Muscle layer of colon (tissue), 2 donors: Measurements from ENCODE around the gene ZBTB14.

Source experiments
- H3K27ac ChIP-seq: one replicate; pipeline ENCODE4 v1.7.0; 2013; ENCODE audit warnings: low read depth, mild to moderate bottlenecking, low read length, moderate library complexity
- H3K27me3 ChIP-seq, 2 donors: one replicate each; pipeline ENCODE4 v1.7.0; 2013; ENCODE audit warnings: low read length in 2 of 2, mild to moderate bottlenecking in 2 of 2; ENCODE audit not compliant: insufficient read depth in 2 of 2, control insufficient read depth in 1 of 2
- H3K36me3 ChIP-seq: one replicate; pipeline ENCODE4 v1.7.0; 2013; ENCODE audit warnings: mild to moderate bottlenecking, low read length; ENCODE audit not compliant: insufficient read depth
- H3K4me1 ChIP-seq: one replicate; pipeline ENCODE4 v1.7.0; 2013; ENCODE audit warnings: mild to moderate bottlenecking, low read length; ENCODE audit not compliant: insufficient read depth
- H3K4me3 ChIP-seq, 2 donors: one replicate each; pipeline ENCODE4 v1.7.0; 2013; ENCODE audit warnings: low read length in 2 of 2, low read depth in 1 of 2, mild to moderate bottlenecking in 1 of 2, moderate library complexity in 1 of 2
- H3K9ac ChIP-seq: one replicate; pipeline ENCODE4 v1.7.0; 2013; ENCODE audit warnings: low read length
- H3K9me3 ChIP-seq: one replicate; pipeline ENCODE4 v1.7.0; 2013; ENCODE audit warnings: mild to moderate bottlenecking, low read length
- donor health status: abdominal sarcoma.
- donor health status: Adenocarcinoma of cecum.

The ZBTB14 gene

GRCh38 chr18:5286525-5286924 lies 9.0 kb downstream of the ZBTB14 start:
- H3K9ac ChIP-seq: no peak overlapping the region

GRCh38 chr18:5285326-5285725 lies 10.2 kb downstream of the ZBTB14 start:
- Histone ChIP-seq H3K27ac (no peak overlapping the region), H3K27me3 (no peaks in the 10 kb centered on the region), H3K4me3 (no peak overlapping the region), H3K9me3 (no peaks in the 10 kb centered on the region), H3K4me1 (no peaks in the 10 kb centered on the region), H3K36me3 (peaks cover 1% of the 10 kb centered on the region), H3K9ac (no peak overlapping the region)

More at GRCh38 chr18:5286525-5286924, 9.0 kb downstream of the ZBTB14 start:
- no peak overlapping the region for H3K27ac ChIP-seq
- no peak overlapping the region for H3K4me3 ChIP-seq
- H3K9me3 ChIP-seq: no peaks in the 10 kb centered on the region
- no peaks in the 10 kb centered on the region for H3K4me1 ChIP-seq
- H3K36me3 ChIP-seq: peaks cover 13% of the 10 kb centered on the region
- no peaks in the 10 kb centered on the region for H3K27me3 ChIP-seq

GRCh38 chr18:5284808-5285207 lies 10.7 kb downstream of the ZBTB14 start:
- no peaks in the 10 kb centered on the region for H3K36me3 ChIP-seq
- no peaks in the 10 kb centered on the region for H3K9me3 ChIP-seq
- H3K27me3 ChIP-seq: no peaks in the 10 kb centered on the region
- H3K27ac ChIP-seq: no peak overlapping the region
- H3K4me3 ChIP-seq: no peak overlapping the region
- no peak overlapping the region for H3K9ac ChIP-seq
- H3K4me1 ChIP-seq: no peaks in the 10 kb centered on the region

- Histone ChIP-seq H3K27ac (no peak overlapping the region), H3K4me1 (no peaks in the 10 kb centered on the region), H3K27me3 (no peaks in the 10 kb centered on the region), H3K4me3 (no peak overlapping the region), H3K36me3 (no peaks in the 10 kb centered on the region), H3K9me3 (no peaks in the 10 kb centered on the region), H3K9ac (no peak overlapping the region)
These were observed 12.8 kb downstream of the ZBTB14 start for GRCh38 chr18:5282770-5283169.

- Histone ChIP-seq H3K4me1 (no peaks in the 10 kb centered on the region), H3K9ac (no peak overlapping the region), H3K4me3 (no peak overlapping the region), H3K27ac (no peak overlapping the region), H3K36me3 (no peaks in the 10 kb centered on the region), H3K27me3 (no peaks in the 10 kb centered on the region), H3K9me3 (no peaks in the 10 kb centered on the region)
These were observed 18.6 kb downstream of the ZBTB14 start for GRCh38 chr18:5276947-5277346.

- no peak overlapping the region for H3K27ac ChIP-seq
- no peak overlapping the region for H3K4me3 ChIP-seq
- no peaks in the 10 kb centered on the region for H3K4me1 ChIP-seq
- no peaks in the 10 kb centered on the region for H3K36me3 ChIP-seq
- H3K9ac ChIP-seq: no peak overlapping the region
- H3K27me3 ChIP-seq: no peaks in the 10 kb centered on the region
- H3K9me3 ChIP-seq: no peaks in the 10 kb centered on the region
These were observed 19.7 kb downstream of the ZBTB14 start for GRCh38 chr18:5275872-5276271.

GRCh38 chr18:5268874-5269273 lies 26.7 kb downstream of the ZBTB14 start:
- H3K4me3 ChIP-seq: no peak overlapping the region
- H3K9me3 ChIP-seq: no peaks in the 10 kb centered on the region
- no peak overlapping the region for H3K9ac ChIP-seq
- H3K4me1 ChIP-seq: no peaks in the 10 kb centered on the region
- no peak overlapping the region for H3K27ac ChIP-seq
- H3K27me3 ChIP-seq: no peaks in the 10 kb centered on the region
- no peaks in the 10 kb centered on the region for H3K36me3 ChIP-seq

- no peak overlapping the region for H3K9ac ChIP-seq
- H3K27ac ChIP-seq: no peak overlapping the region
- H3K4me1 ChIP-seq: no peaks in the 10 kb centered on the region
- no peaks in the 10 kb centered on the region for H3K36me3 ChIP-seq
- no peak overlapping the region for H3K4me3 ChIP-seq
- no peaks in the 10 kb centered on the region for H3K9me3 ChIP-seq
- no peaks in the 10 kb centered on the region for H3K27me3 ChIP-seq
These were observed 28.8 kb downstream of the ZBTB14 start for GRCh38 chr18:5266721-5267120.

GRCh38 chr18:5253910-5254309 lies 41.6 kb downstream of the ZBTB14 start:
- Histone ChIP-seq H3K36me3 (no peaks in the 10 kb centered on the region), H3K4me1 (no peaks in the 10 kb centered on the region), H3K9me3 (no peaks in the 10 kb centered on the region), H3K9ac (no peak overlapping the region), H3K27ac (no peak overlapping the region), H3K4me3 (no peak overlapping the region), H3K27me3 (no peaks in the 10 kb centered on the region)

- Histone ChIP-seq H3K9me3 (no peaks in the 10 kb centered on the region), H3K27ac (no peak overlapping the region), H3K9ac (no peak overlapping the region), H3K27me3 (no peaks in the 10 kb centered on the region), H3K4me3 (no peak overlapping the region), H3K4me1 (no peaks in the 10 kb centered on the region), H3K36me3 (no peaks in the 10 kb centered on the region)
These were observed 44.4 kb downstream of the ZBTB14 start for GRCh38 chr18:5251117-5251516.

GRCh38 chr18:5250603-5251002 lies 44.9 kb downstream of the ZBTB14 start:
- no peak overlapping the region for H3K9ac ChIP-seq

GRCh38 chr18:5244941-5245340 lies 50.6 kb downstream of the ZBTB14 start:
- Histone ChIP-seq H3K27ac (no peak overlapping the region), H3K4me3 (no peak overlapping the region), H3K27me3 (no peaks in the 10 kb centered on the region), H3K9ac (no peak overlapping the region), H3K36me3 (peaks cover 22% of the 10 kb centered on the region), H3K9me3 (no peaks in the 10 kb centered on the region), H3K4me1 (no peaks in the 10 kb centered on the region)

More at GRCh38 chr18:5250603-5251002, 44.9 kb downstream of the ZBTB14 start:
- H3K27me3 ChIP-seq: no peaks in the 10 kb centered on the region
- no peaks in the 10 kb centered on the region for H3K36me3 ChIP-seq
- H3K9me3 ChIP-seq: no peaks in the 10 kb centered on the region
- H3K4me3 ChIP-seq: no peak overlapping the region
- no peaks in the 10 kb centered on the region for H3K4me1 ChIP-seq
- H3K27ac ChIP-seq: no peak overlapping the region
